Mesenchymal stem cell (in vitro differentiated cells and primary cell): ENCODE data around the gene ANO3.

Experiments used
- DNase-seq: peaks from one replicate; pipeline ENCODE4 v3.0.0-alpha.2; 2013
- H2AFZ ChIP-seq: one replicate; pipeline ENCODE4 v1.6.1; 2013; ENCODE audit warnings: low read depth, mild to moderate bottlenecking, control low read depth, inconsistent platforms, low read length, moderate library complexity
- H2AK5ac ChIP-seq: 2 replicates; pipeline ENCODE4 v1.6.1; 2013; ENCODE audit warnings: low read length, moderate library complexity, mild to moderate bottlenecking, inconsistent platforms; ENCODE audit not compliant: severe bottlenecking
- H2BK120ac ChIP-seq: one replicate; pipeline ENCODE4 v1.6.1; 2013; ENCODE audit warnings: low read depth, mild to moderate bottlenecking, inconsistent platforms, low read length, moderate library complexity
- H2BK12ac ChIP-seq, 2 experiments: one replicate each; pipeline ENCODE4 v1.6.1; 2013; ENCODE audit warnings: inconsistent platforms in 2 of 2, low read length in 2 of 2, mild to moderate bottlenecking in 2 of 2, moderate library complexity in 2 of 2, control low read depth in 1 of 2
- H2BK15ac ChIP-seq: one replicate; pipeline ENCODE4 v1.6.1; 2013; ENCODE audit warnings: mild to moderate bottlenecking, low read depth, inconsistent platforms; ENCODE audit not compliant: poor library complexity, severe bottlenecking
- H2BK5ac ChIP-seq: 2 replicates; pipeline ENCODE4 v1.6.1; 2013; ENCODE audit warnings: low read depth, mild to moderate bottlenecking, low read length, control low read depth, inconsistent platforms; ENCODE audit not compliant: poor library complexity, severe bottlenecking
- H3K14ac ChIP-seq, 2 experiments: one replicate each; pipeline ENCODE4 v1.6.1; 2013; ENCODE audit warnings: inconsistent platforms in 2 of 2, low read length in 2 of 2, control low read depth in 1 of 2, mild to moderate bottlenecking in 1 of 2, moderate library complexity in 1 of 2
- H3K18ac ChIP-seq, 2 experiments: one replicate each; pipeline ENCODE4 v1.6.1; 2013; ENCODE audit warnings: inconsistent platforms in 2 of 2, low read length in 2 of 2, control low read depth in 1 of 2, low read depth in 1 of 2, mild to moderate bottlenecking in 1 of 2
- H3K23ac ChIP-seq, 2 experiments: one replicate each; pipeline ENCODE4 v1.6.1; 2013; ENCODE audit warnings: inconsistent platforms in 2 of 2, low read length in 2 of 2, mild to moderate bottlenecking in 2 of 2, moderate library complexity in 2 of 2, control low read depth in 1 of 2
- H3K27ac ChIP-seq: 2 replicates; pipeline ENCODE4 v1.5.1; 2013; ENCODE audit warnings: mild to moderate bottlenecking, moderate library complexity, low read length, control low read depth, inconsistent platforms; ENCODE audit not compliant: poor library complexity, severe bottlenecking
- H3K27me3 ChIP-seq, 2 experiments: 2 replicates each; pipeline versions ENCODE4 v1.6.1 to v1.7.0; 2013; ENCODE audit warnings: low read length in 2 of 2, mild to moderate bottlenecking in 2 of 2, moderate library complexity in 2 of 2, control low read depth in 1 of 2, inconsistent platforms in 1 of 2; ENCODE audit not compliant: control insufficient read depth in 1 of 2, insufficient read depth in 1 of 2
- H3K36me3 ChIP-seq, 2 experiments: 2 replicates each; pipeline versions ENCODE4 v1.6.1 to v1.7.0; 2013; ENCODE audit warnings: low read length in 2 of 2, control low read depth in 1 of 2, inconsistent platforms in 1 of 2, low read depth in 1 of 2, mild to moderate bottlenecking in 1 of 2; ENCODE audit not compliant: insufficient read depth in 2 of 2, control insufficient read depth in 1 of 2
- H3K4ac ChIP-seq, 2 experiments: one replicate each; pipeline ENCODE4 v1.6.1; 2013; ENCODE audit warnings: inconsistent platforms in 2 of 2, low read length in 2 of 2, mild to moderate bottlenecking in 2 of 2, moderate library complexity in 2 of 2, control low read depth in 1 of 2, low read depth in 1 of 2
- H3K4me1 ChIP-seq: 2 replicates; pipeline ENCODE4 v1.6.1; 2013; ENCODE audit warnings: low read depth, low read length, control low read depth; ENCODE audit not compliant: control insufficient read depth, insufficient read depth
- H3K4me2 ChIP-seq: 2 replicates; pipeline ENCODE4 v1.6.1; 2013; ENCODE audit warnings: low read length, mild to moderate bottlenecking, inconsistent platforms; ENCODE audit not compliant: poor library complexity, severe bottlenecking
- H3K4me3 ChIP-seq, 2 experiments: 2 replicates each; pipeline versions ENCODE4 v1.5.1 to v1.7.0; 2013; ENCODE audit warnings: low read length in 2 of 2, mild to moderate bottlenecking in 2 of 2, control low read depth in 1 of 2, low read depth in 1 of 2; ENCODE audit not compliant: insufficient read depth in 1 of 2
- H3K79me1 ChIP-seq: replicated peaks from 2 replicates; pipeline ENCODE4 v1.6.1; 2013; ENCODE audit warnings: mild to moderate bottlenecking, control low read depth, low read length, inconsistent platforms; ENCODE audit not compliant: poor library complexity, severe bottlenecking
- H3K9ac ChIP-seq: 2 replicates; pipeline ENCODE4 v1.7.0; 2013; ENCODE audit warnings: mild to moderate bottlenecking, low read length, moderate library complexity
- H3K9me3 ChIP-seq: 2 replicates; pipeline ENCODE4 v1.7.0; 2013; ENCODE audit warnings: mild to moderate bottlenecking, low read length; ENCODE audit not compliant: control insufficient read depth
- H4K8ac ChIP-seq: one replicate; pipeline ENCODE4 v1.6.1; 2013; ENCODE audit warnings: inconsistent platforms, mild to moderate bottlenecking, low read length, moderate library complexity
- H4K91ac ChIP-seq: one replicate; pipeline ENCODE4 v1.6.1; 2013; ENCODE audit warnings: mild to moderate bottlenecking, low read length, inconsistent platforms
- WGBS: methylation state at CpG from one replicate; pipeline ENCODE4 v1.1.7; 2013; ENCODE audit warnings: mixed read lengths; 5-methylcytosine and 5-hydroxymethylcytosine counted together

The ANO3 gene

DNA sequence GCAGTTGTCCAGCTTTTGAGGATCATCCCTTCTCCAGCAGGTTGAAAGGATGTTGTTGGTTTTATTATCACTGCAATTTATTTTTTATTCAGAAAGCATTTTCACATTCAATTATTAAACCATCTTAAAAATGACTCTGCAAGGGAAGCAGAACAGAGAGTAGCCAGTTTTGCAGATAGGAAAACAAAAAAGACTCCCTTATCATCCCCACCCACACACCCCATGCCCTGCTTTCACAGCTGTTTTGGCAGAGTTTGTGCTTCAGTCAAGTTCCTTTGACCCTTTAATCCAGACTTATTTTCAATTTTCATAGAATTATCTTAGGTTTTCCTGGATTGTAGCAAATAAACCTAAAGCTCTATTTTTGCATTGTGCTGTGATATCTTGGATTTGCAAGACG, 195.8 kb downstream of the ANO3 start:
- Histone ChIP-seq H3K36me3 (no peaks in the 10 kb centered on the region), H2AFZ (no peak overlapping the region), H3K4ac (no peak overlapping the region), H3K79me1 (no peaks in the 10 kb centered on the region), H4K91ac (no peak overlapping the region), H3K27me3 (no peaks in the 10 kb centered on the region), H2AK5ac (no peak overlapping the region), H3K14ac (no peak overlapping the region), H2BK15ac (no peak overlapping the region), H3K18ac (no peak overlapping the region), H2BK5ac (no peak overlapping the region), H3K4me1 (no peaks in the 10 kb centered on the region), H3K4me3 (no peak overlapping the region), H4K8ac (no peak overlapping the region), H3K27ac (no peak overlapping the region), H2BK120ac (no peak overlapping the region), H3K9me3 (no peaks in the 10 kb centered on the region), H3K9ac (no peak overlapping the region), H3K4me2 (no peak overlapping the region), H2BK12ac (no peak overlapping the region), H3K23ac (no peak overlapping the region)
- 100% methylated on average over 1 of the region's 1 CpG for WGBS
- no peak for DNase-seq

DNA sequence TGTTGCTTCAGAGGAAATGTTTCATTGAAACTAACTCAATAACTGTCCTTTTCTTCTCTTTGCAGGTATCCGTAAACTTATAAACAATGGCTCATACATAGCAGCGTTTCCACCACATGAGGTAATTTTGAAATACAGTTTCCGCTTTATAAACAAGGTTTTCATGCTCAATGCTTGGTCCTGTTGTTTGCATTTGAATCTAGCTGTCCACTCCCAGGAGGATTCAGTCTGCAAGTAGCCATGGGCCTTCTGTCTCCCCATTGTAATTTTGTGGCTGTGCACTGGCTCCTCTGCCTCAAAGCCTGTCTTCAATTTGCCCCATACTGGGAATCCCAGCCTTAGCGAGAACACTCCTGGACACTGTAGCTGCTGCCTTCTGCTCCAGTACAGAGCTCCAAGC, 205.4 kb downstream of the ANO3 start:
- no peak overlapping the region for H3K4me2 ChIP-seq
- no peak overlapping the region for H3K27ac ChIP-seq
- no peak overlapping the region for H3K14ac ChIP-seq
- DNase-seq, result no peak
- H3K23ac ChIP-seq, result no peak overlapping the region
- no peaks in the 10 kb centered on the region for H3K9me3 ChIP-seq
- no peak overlapping the region for H2BK5ac ChIP-seq
- H2BK15ac ChIP-seq, result no peak overlapping the region
- H2AFZ ChIP-seq, result no peak overlapping the region
- H3K9ac ChIP-seq, result no peak overlapping the region
- no peak overlapping the region for H2BK120ac ChIP-seq
- H4K8ac ChIP-seq, result no peak overlapping the region
- H3K79me1 ChIP-seq, result no peaks in the 10 kb centered on the region
- peak overlapping the region; percentile 11 for H4K91ac ChIP-seq
- H3K4ac ChIP-seq, result no peak overlapping the region
- H2BK12ac ChIP-seq, result no peak overlapping the region
- 94% methylated on average over 4 of the region's 4 CpGs for WGBS
- H3K27me3 ChIP-seq, result no peaks in the 10 kb centered on the region
- H3K36me3 ChIP-seq, result no peaks in the 10 kb centered on the region
- no peaks in the 10 kb centered on the region for H3K4me1 ChIP-seq
- no peak overlapping the region for H3K18ac ChIP-seq
- no peak overlapping the region for H2AK5ac ChIP-seq
- H3K4me3 ChIP-seq, result no peak overlapping the region

DNA sequence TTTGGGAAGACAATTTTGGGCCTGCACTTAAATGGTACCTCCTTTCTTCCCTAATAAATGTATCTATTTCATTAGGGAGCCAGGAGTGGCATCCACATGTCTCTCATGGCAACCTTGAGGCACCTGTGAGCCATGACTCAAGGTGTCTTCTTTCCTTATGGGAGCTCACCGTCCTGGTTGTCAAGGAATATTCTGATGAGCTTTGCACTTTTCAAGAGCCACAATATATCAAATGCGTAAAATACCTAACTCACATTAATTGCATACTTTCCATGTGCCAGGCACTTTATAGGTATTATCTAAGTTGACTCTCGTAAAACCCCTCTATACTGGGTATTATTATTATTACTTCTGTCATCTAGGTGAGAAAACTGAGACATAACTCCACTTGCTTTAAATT, 207.6 kb downstream of the ANO3 start:
- H3K9me3 ChIP-seq, result no peaks in the 10 kb centered on the region
- no peak overlapping the region for H3K4ac ChIP-seq
- no peak overlapping the region for H3K4me2 ChIP-seq
- H3K4me1 ChIP-seq, result no peaks in the 10 kb centered on the region
- H2BK12ac ChIP-seq, result no peak overlapping the region
- H3K23ac ChIP-seq, result no peak overlapping the region
- H4K91ac ChIP-seq, result no peak overlapping the region
- no peak overlapping the region for H2AK5ac ChIP-seq
- H3K79me1 ChIP-seq, result no peaks in the 10 kb centered on the region
- H3K14ac ChIP-seq, result no peak overlapping the region
- no peak overlapping the region for H2AFZ ChIP-seq
- no peak for DNase-seq
- no peaks in the 10 kb centered on the region for H3K36me3 ChIP-seq
- no peak overlapping the region for H3K4me3 ChIP-seq
- no peak overlapping the region for H2BK120ac ChIP-seq
- no peak overlapping the region for H2BK15ac ChIP-seq
- no peaks in the 10 kb centered on the region for H3K27me3 ChIP-seq
- no peak overlapping the region for H3K27ac ChIP-seq
- H2BK5ac ChIP-seq, result no peak overlapping the region
- no peak overlapping the region for H3K9ac ChIP-seq
- WGBS, result 100% methylated on average over 2 of the region's 3 CpGs
- H4K8ac ChIP-seq, result no peak overlapping the region
- H3K18ac ChIP-seq, result no peak overlapping the region

DNA sequence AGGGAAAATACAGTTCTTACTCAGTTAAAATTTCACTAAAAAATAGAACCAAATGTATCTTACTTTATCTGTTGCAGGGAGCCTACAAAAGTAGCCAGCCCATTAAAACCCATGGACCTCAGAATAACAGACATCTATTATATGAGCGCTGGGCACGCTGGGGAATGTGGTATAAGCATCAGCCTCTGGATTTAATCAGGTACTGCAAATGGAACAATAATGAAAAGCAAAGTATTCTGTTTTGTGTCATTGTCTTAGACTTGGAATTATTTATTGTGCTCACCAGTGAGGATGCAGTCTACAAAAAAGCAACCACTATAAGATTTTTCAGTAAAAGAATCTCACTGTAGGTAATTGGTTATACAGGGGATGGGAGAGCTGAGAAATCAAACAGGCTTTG, 209.9 kb downstream of the ANO3 start:
- H4K8ac ChIP-seq, result no peak overlapping the region
- H2BK12ac ChIP-seq, result no peak overlapping the region
- H3K4me2 ChIP-seq, result no peak overlapping the region
- no peak overlapping the region for H3K4me3 ChIP-seq
- 100% methylated on average over 2 of the region's 2 CpGs for WGBS
- H3K23ac ChIP-seq, result no peak overlapping the region
- no peak overlapping the region for H2BK15ac ChIP-seq
- H3K27ac ChIP-seq, result no peak overlapping the region
- no peak overlapping the region for H4K91ac ChIP-seq
- DNase-seq, result no peak
- no peak overlapping the region for H3K14ac ChIP-seq
- no peak overlapping the region for H3K4ac ChIP-seq
- H3K9me3 ChIP-seq, result no peaks in the 10 kb centered on the region
- H3K79me1 ChIP-seq, result no peaks in the 10 kb centered on the region
- no peak overlapping the region for H2BK120ac ChIP-seq
- no peak overlapping the region for H3K9ac ChIP-seq
- no peak overlapping the region for H2BK5ac ChIP-seq
- H3K36me3 ChIP-seq, result no peaks in the 10 kb centered on the region
- no peak overlapping the region for H2AK5ac ChIP-seq
- H3K4me1 ChIP-seq, result no peaks in the 10 kb centered on the region
- no peak overlapping the region for H3K18ac ChIP-seq
- no peaks in the 10 kb centered on the region for H3K27me3 ChIP-seq
- H2AFZ ChIP-seq, result no peak overlapping the region
